Liver (tissue), 9 donors: Measurements from ENCODE around the gene XAB2. TPM values are rescaled to one million over a fixed set of nuclear protein-coding genes. Genes with fewer than 3 reads are reported as not detected.

Experiments
- DNase-seq: peaks from one replicate; pipeline ENCODE4 v3.0.0-alpha.2; 2017; ENCODE audit warnings: low spot score
- H3K27ac ChIP-seq, 2 donors: one replicate each; pipeline ENCODE4 v1.7.0; 2013; ENCODE audit warnings: inconsistent platforms in 2 of 2, low read length in 2 of 2, control low read depth in 1 of 2, low read depth in 1 of 2, mild to moderate bottlenecking in 1 of 2
- H3K27me3 ChIP-seq, 4 donors: one replicate each; pipeline versions ENCODE4 v1.6.1 to v1.7.0; 2013; ENCODE audit warnings: low read length in 3 of 4, inconsistent platforms in 1 of 4, mild to moderate bottlenecking in 1 of 4, moderate library complexity in 1 of 4; ENCODE audit not compliant: control insufficient read depth in 4 of 4, insufficient read depth in 4 of 4
- H3K36me3 ChIP-seq, 4 donors: one replicate each; pipeline versions ENCODE4 v1.6.1 to v1.7.0; 2013; ENCODE audit warnings: low read length in 3 of 4, mild to moderate bottlenecking in 3 of 4, low read depth in 1 of 4, moderate library complexity in 1 of 4; ENCODE audit not compliant: control insufficient read depth in 4 of 4, insufficient read depth in 3 of 4
- H3K4me1 ChIP-seq, 4 donors: one replicate each; pipeline versions ENCODE4 v1.6.1 to v1.7.0; 2013; ENCODE audit warnings: low read length in 3 of 4, mild to moderate bottlenecking in 3 of 4, moderate library complexity in 1 of 4; ENCODE audit not compliant: control insufficient read depth in 4 of 4, insufficient read depth in 4 of 4
- H3K4me3 ChIP-seq, 3 donors: one replicate each; pipeline versions ENCODE4 v1.6.1 to v1.7.0; 2013; ENCODE audit warnings: low read length in 3 of 3, control low read depth in 1 of 3, low read depth in 1 of 3, mild to moderate bottlenecking in 1 of 3
- H3K9ac ChIP-seq, 2 donors: one replicate each; pipeline ENCODE4 v1.7.0; 2013; ENCODE audit warnings: low read length in 2 of 2, mild to moderate bottlenecking in 2 of 2, moderate library complexity in 2 of 2, control low read depth in 1 of 2, low read depth in 1 of 2
- H3K9me3 ChIP-seq, 4 donors: one replicate each; pipeline versions ENCODE4 v1.6.1 to v1.7.0; 2013; ENCODE audit warnings: low read length in 3 of 4; ENCODE audit not compliant: control insufficient read depth in 4 of 4
- EGR1 ChIP-seq, 2 donors: IDR thresholded peaks; 2 replicates each; pipeline ENCODE4 v1.6.1; 2016 to 2018; ENCODE audit warnings: antibody characterized with exemption in 2 of 2, low read depth in 2 of 2
- FOXA2 ChIP-seq: IDR thresholded peaks from 2 replicates; pipeline ENCODE4 v1.6.1; 2016; ENCODE audit warnings: antibody characterized with exemption
- GABPA ChIP-seq, 2 donors: IDR thresholded peaks in 1 of 2; conservative IDR thresholded peaks in 1 of 2; 2 replicates each; pipeline ENCODE4 v1.6.1; 2016; ENCODE audit warnings: antibody characterized with exemption in 2 of 2, mild to moderate bottlenecking in 1 of 2, moderate library complexity in 1 of 2
- HNF4A ChIP-seq, 2 donors: conservative IDR thresholded peaks; 2 replicates each; pipeline ENCODE4 v1.6.1; 2016; ENCODE audit warnings: antibody characterized with exemption in 2 of 2, mild to moderate bottlenecking in 2 of 2
- HNF4G ChIP-seq: IDR thresholded peaks from 2 replicates; pipeline ENCODE4 v1.6.1; 2016; ENCODE audit warnings: antibody characterized with exemption
- JUND ChIP-seq, 2 donors: IDR thresholded peaks; 2 replicates each; pipeline ENCODE4 v1.6.1; 2016; ENCODE audit warnings: antibody characterized with exemption in 2 of 2
- NR2F2 ChIP-seq: IDR thresholded peaks from 2 replicates; pipeline ENCODE4 v1.6.1; 2016; ENCODE audit warnings: antibody characterized with exemption
- RAD21 ChIP-seq, 2 donors: IDR thresholded peaks; 2 replicates each; pipeline ENCODE4 v1.6.1; 2016; ENCODE audit warnings: antibody characterized with exemption in 2 of 2, mild to moderate bottlenecking in 2 of 2
- RXRA ChIP-seq, 2 donors: IDR thresholded peaks; 2 replicates each; pipeline ENCODE4 v1.6.1; 2017 to 2018; ENCODE audit warnings: antibody characterized with exemption in 2 of 2, mild to moderate bottlenecking in 1 of 2
- SP1 ChIP-seq: IDR thresholded peaks from 2 replicates; pipeline ENCODE4 v1.6.1; 2018; ENCODE audit warnings: antibody characterized with exemption, mild to moderate bottlenecking
- TAF1 ChIP-seq: conservative IDR thresholded peaks from 2 replicates; pipeline ENCODE4 v1.6.1; 2016; ENCODE audit warnings: antibody characterized with exemption, mild to moderate bottlenecking
- WGBS: extraction: QIAGEN DNeasy Blood & Tissue Kit; methylation state at CpG from one replicate; pipeline ENCODE4 v1.1.7; 2013; 5-methylcytosine and 5-hydroxymethylcytosine counted together
- polyA plus RNA-seq, 2 donors: library from polyadenylated mRNA; stranded (reverse) in 1 of 2; unstranded in 1 of 2; fragments of 200-250 nt in 1 of 2; fragments of >200 nt in 1 of 2; fragmentation: Nextera tagmentation in 1 of 2; extraction: Ambion mirVana in 1 of 2; gene quantifications; one replicate each; pipeline versions ENCODE4 v1.2.1 to v1.2.3, GENCODE V29; 2013 to 2015
- total RNA-seq, 2 donors: library from RNA; depleted of rRNA; stranded (reverse); fragments of >200 nt; gene quantifications; one replicate each; pipeline ENCODE4 v1.2.3, GENCODE V29; 2014
- TF ChIP-seq, protein P1 (sequence below): IDR thresholded peaks from 2 replicates; pipeline ENCODE4 v1.6.1; 2016; ENCODE audit warnings: antibody characterized with exemption
- TF ChIP-seq, protein P2 (sequence below): fragments of 150-350 bp; IDR thresholded peaks from 2 replicates; pipeline ENCODE4 v1.5.1; 2017; ENCODE audit warnings: improper control_type of control experiment, low read depth, low read length; ENCODE audit not compliant: missing input control
- TF ChIP-seq, protein P3 (sequence below): IDR thresholded peaks from 2 replicates; pipeline ENCODE4 v1.6.1; 2016; ENCODE audit warnings: antibody characterized with exemption, mild to moderate bottlenecking
- TF ChIP-seq, protein P4 (sequence below): IDR thresholded peaks from 2 replicates; pipeline ENCODE4 v1.6.1; 2016; ENCODE audit warnings: antibody characterized with exemption
- TF ChIP-seq, protein P5 (sequence below): IDR thresholded peaks from 2 replicates; pipeline ENCODE4 v1.6.1; 2016; ENCODE audit warnings: antibody characterized with exemption
- donor health status: healthy.
- donor health status: healthy.
- donor health status: healthy.
- donor health status: healthy.
- donor health status: healthy.

Gene XAB2
- total and polyA plus RNA-seq, 4 donors, result 5.1 to 21.3 (median 15.3) TPM

DNA sequence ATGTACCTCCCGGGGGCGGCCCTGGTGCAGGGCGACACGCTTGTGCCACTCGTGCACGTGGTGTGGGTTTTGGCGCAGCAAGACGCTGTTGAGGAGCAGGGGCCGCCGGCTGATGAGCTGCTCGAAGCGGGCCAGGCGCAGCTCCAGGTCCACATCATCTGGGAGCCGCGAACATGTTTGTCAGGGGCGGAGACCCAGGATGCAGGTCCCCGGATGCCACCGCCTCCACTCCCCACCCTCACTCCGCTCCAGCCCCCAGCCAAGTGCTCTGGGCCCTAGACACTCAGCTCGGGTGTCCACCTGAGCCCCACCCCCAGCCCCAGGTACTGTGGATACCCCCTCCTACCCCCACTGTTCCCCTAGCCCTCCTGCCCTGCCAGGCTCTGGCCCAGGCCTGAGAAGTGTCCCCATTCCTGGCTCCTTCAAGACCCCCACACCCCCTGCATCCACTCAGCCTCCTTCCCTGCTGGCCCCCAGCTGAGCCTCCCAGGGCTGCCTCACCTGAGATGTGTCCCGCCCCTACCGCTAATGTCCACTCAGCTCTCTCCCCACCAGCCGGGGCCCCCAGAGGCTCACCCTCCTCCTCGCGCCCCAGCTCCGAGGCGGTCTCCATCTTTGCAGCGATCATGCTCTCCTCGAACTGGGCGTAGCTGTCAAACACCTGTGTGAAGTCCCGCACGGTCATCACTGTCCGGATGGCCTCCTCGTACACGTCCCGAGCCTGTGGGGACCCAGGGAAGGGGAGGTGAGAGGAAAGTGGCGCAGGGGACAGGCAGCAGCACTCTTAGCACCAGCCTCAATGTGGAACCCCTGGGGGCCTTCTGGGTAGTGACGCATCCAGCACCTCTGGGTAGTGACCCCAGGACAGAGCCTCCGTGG is 5.4 kb downstream of the XAB2 start:
- Histone ChIP-seq H3K9me3 (no peaks in the 10 kb centered on the region), H3K27me3 (no peaks in the 10 kb centered on the region), H3K4me1 (peaks cover 11 to 36% (median 21%) of the 10 kb centered on the region in 4 donors), H3K27ac (no peak overlapping the region), H3K9ac (no peak overlapping the region), H3K36me3 (peaks cover 17 to 60% (median 27%) of the 10 kb centered on the region in 4 donors), H3K4me3 (no peak overlapping the region)
- TF ChIP-seq, protein P1, sequence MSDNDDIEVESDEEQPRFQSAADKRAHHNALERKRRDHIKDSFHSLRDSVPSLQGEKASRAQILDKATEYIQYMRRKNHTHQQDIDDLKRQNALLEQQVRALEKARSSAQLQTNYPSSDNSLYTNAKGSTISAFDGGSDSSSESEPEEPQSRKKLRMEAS, result no peak
- TF ChIP-seq HNF4G (no peak), NR2F2 (no peak), HNF4A (conservative IDR thresholded peaks at IDR 0.05) (no peak), SP1 (no peak), RXRA (IDR thresholded peaks at IDR 0.05) (no peak), JUND (IDR thresholded peaks at IDR 0.05) (no peak), GABPA (IDR thresholded peaks at IDR 0.05 in 1 of 2, conservative IDR thresholded peaks at IDR 0.05 in 1 of 2) (no peak), RAD21 (IDR thresholded peaks at IDR 0.05) (no peak), EGR1 (IDR thresholded peaks at IDR 0.05; ENCODE audit: low read depth in 2 of 2) (no peak), FOXA2 (no peak), TAF1 (no peak)
- TF ChIP-seq, protein P2, sequence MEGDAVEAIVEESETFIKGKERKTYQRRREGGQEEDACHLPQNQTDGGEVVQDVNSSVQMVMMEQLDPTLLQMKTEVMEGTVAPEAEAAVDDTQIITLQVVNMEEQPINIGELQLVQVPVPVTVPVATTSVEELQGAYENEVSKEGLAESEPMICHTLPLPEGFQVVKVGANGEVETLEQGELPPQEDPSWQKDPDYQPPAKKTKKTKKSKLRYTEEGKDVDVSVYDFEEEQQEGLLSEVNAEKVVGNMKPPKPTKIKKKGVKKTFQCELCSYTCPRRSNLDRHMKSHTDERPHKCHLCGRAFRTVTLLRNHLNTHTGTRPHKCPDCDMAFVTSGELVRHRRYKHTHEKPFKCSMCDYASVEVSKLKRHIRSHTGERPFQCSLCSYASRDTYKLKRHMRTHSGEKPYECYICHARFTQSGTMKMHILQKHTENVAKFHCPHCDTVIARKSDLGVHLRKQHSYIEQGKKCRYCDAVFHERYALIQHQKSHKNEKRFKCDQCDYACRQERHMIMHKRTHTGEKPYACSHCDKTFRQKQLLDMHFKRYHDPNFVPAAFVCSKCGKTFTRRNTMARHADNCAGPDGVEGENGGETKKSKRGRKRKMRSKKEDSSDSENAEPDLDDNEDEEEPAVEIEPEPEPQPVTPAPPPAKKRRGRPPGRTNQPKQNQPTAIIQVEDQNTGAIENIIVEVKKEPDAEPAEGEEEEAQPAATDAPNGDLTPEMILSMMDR, result no peak
- TF ChIP-seq, protein P3, sequence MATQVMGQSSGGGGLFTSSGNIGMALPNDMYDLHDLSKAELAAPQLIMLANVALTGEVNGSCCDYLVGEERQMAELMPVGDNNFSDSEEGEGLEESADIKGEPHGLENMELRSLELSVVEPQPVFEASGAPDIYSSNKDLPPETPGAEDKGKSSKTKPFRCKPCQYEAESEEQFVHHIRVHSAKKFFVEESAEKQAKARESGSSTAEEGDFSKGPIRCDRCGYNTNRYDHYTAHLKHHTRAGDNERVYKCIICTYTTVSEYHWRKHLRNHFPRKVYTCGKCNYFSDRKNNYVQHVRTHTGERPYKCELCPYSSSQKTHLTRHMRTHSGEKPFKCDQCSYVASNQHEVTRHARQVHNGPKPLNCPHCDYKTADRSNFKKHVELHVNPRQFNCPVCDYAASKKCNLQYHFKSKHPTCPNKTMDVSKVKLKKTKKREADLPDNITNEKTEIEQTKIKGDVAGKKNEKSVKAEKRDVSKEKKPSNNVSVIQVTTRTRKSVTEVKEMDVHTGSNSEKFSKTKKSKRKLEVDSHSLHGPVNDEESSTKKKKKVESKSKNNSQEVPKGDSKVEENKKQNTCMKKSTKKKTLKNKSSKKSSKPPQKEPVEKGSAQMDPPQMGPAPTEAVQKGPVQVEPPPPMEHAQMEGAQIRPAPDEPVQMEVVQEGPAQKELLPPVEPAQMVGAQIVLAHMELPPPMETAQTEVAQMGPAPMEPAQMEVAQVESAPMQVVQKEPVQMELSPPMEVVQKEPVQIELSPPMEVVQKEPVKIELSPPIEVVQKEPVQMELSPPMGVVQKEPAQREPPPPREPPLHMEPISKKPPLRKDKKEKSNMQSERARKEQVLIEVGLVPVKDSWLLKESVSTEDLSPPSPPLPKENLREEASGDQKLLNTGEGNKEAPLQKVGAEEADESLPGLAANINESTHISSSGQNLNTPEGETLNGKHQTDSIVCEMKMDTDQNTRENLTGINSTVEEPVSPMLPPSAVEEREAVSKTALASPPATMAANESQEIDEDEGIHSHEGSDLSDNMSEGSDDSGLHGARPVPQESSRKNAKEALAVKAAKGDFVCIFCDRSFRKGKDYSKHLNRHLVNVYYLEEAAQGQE, result no peak
- TF ChIP-seq, protein P4, sequence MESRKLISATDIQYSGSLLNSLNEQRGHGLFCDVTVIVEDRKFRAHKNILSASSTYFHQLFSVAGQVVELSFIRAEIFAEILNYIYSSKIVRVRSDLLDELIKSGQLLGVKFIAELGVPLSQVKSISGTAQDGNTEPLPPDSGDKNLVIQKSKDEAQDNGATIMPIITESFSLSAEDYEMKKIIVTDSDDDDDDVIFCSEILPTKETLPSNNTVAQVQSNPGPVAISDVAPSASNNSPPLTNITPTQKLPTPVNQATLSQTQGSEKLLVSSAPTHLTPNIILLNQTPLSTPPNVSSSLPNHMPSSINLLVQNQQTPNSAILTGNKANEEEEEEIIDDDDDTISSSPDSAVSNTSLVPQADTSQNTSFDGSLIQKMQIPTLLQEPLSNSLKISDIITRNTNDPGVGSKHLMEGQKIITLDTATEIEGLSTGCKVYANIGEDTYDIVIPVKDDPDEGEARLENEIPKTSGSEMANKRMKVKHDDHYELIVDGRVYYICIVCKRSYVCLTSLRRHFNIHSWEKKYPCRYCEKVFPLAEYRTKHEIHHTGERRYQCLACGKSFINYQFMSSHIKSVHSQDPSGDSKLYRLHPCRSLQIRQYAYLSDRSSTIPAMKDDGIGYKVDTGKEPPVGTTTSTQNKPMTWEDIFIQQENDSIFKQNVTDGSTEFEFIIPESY, result no peak
- TF ChIP-seq, protein P5, sequence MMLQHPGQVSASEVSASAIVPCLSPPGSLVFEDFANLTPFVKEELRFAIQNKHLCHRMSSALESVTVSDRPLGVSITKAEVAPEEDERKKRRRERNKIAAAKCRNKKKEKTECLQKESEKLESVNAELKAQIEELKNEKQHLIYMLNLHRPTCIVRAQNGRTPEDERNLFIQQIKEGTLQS, result no peak
- no peak for DNase-seq
- 97% methylated on average over 39 of the region's 39 CpGs for WGBS
